ENCODE data around the gene TFCP2L1.

GRCh38 chr2:121287956-121288355 lies 3.0 kb upstream of the TFCP2L1 start:
- TF ChIP-seq POLR2A (IDR thresholded peaks at IDR 0.05; ENCODE audit: low read depth, low read length) (no peak), TAF1 (IDR thresholded peaks at IDR 0.05; ENCODE audit: borderline replicate concordance, low read depth, low read length) (no peak), POLR2AphosphoS5 (IDR thresholded peaks at IDR 0.05; ENCODE audit: low read depth, low read length) (no peak)
